NT2/D1 (cell line): ENCODE results near the gene TSPAN2.

Experiments used
- SUZ12 ChIP-seq: IDR thresholded peaks from 2 replicates; pipeline ENCODE4 v1.6.1; 2011; ENCODE audit not compliant: insufficient read length, insufficient read depth; ENCODE audit errors: extremely low read depth
- YY1 ChIP-seq: IDR thresholded peaks from 2 replicates; pipeline ENCODE4 v1.6.1; 2011; ENCODE audit not compliant: insufficient read length, insufficient read depth
- ZNF274 ChIP-seq: IDR thresholded peaks from 2 replicates; pipeline ENCODE4 v1.6.1; 2011; ENCODE audit warnings: mild to moderate bottlenecking, low read depth, low read length

GRCh38 chr1:115065021-115065420 lies 24.3 kb downstream of the TSPAN2 start:
- TF ChIP-seq YY1 (no peak), SUZ12 (no peak), ZNF274 (no peak)
